K562 (cell line): ENCODE results near the gene UBE2Q1. TPM values are rescaled to one million over a fixed set of nuclear protein-coding genes. Genes with fewer than 3 reads are reported as not detected.
A peak's percentile ranks its signal among the peaks of the same experiment; 100 is the strongest.

Experiments used
- ADNP ChIP-seq: fragments of 200-800 bp; sonication (Bioruptor generic); IDR thresholded peaks from 2 replicates; pipeline ENCODE4 v1.6.1; 2016; ENCODE audit warnings: missing genetic modification characterization, missing compliant biosample characterization
- BCL6 ChIP-seq: fragments of 250-450 bp; sonication (Bioruptor Pico); IDR thresholded peaks from 2 replicates; pipeline ENCODE4 v1.4.0; 2020
- BMI1 ChIP-seq: fragments of 150-350 bp; IDR thresholded peaks from 2 replicates; pipeline ENCODE4 v1.6.1; 2014; ENCODE audit warnings: low read length
- CBX2 ChIP-seq: fragments of 200-600 bp; sonication (generic); IDR thresholded peaks from one replicate; pipeline ENCODE4 v1.6.1; 2012; ENCODE audit warnings: mild to moderate bottlenecking, low read length, inconsistent platforms; ENCODE audit not compliant: insufficient read depth, poor library complexity, severe bottlenecking
- CBX8 ChIP-seq: fragments of 200-600 bp; sonication (generic); IDR thresholded peaks from 2 replicates; pipeline ENCODE4 v1.6.1; 2012; ENCODE audit warnings: borderline replicate concordance, mixed run types, low read depth, mild to moderate bottlenecking, moderate library complexity, mixed read lengths, low read length, control low read depth, inconsistent platforms; ENCODE audit not compliant: poor library complexity, severe bottlenecking; ENCODE audit errors: extremely low read depth
- FIP1L1 ChIP-seq: fragments of 200-400 bp; formaldehyde crosslinking; IDR thresholded peaks from 2 replicates; pipeline ENCODE4 v1.6.1; 2018; ENCODE audit warnings: mild to moderate bottlenecking, low read depth, low read length; ENCODE audit not compliant: poor library complexity, severe bottlenecking
- MTA2 ChIP-seq: fragments of 450-650 bp; IDR thresholded peaks from 2 replicates; pipeline ENCODE4 v1.6.1; 2016; ENCODE audit warnings: low read depth
- NR2C1 ChIP-seq, 2 experiments: fragments of 450-650 bp; IDR thresholded peaks; 2 replicates each; pipeline ENCODE4 v1.6.1; 2017; ENCODE audit warnings: mild to moderate bottlenecking in 2 of 2, antibody characterized with exemption in 1 of 2, inconsistent platforms in 1 of 2, missing compliant biosample characterization in 1 of 2, missing genetic modification characterization in 1 of 2
- RBM34 ChIP-seq: fragments of 200-400 bp; formaldehyde crosslinking; IDR thresholded peaks from 2 replicates; pipeline ENCODE4 v1.6.1; 2018; ENCODE audit warnings: low read length, borderline replicate concordance; ENCODE audit not compliant: insufficient read depth
- TCF7L2 ChIP-seq: fragments of 150-350 bp; IDR thresholded peaks from 2 replicates; pipeline ENCODE4 v1.6.1; 2016; ENCODE audit warnings: low read depth, mild to moderate bottlenecking, low read length, moderate library complexity
- TFAP4 ChIP-seq: sonication (generic); formaldehyde crosslinking; IDR thresholded peaks from 2 replicates; pipeline ENCODE4 v1.8.0; 2022; ENCODE audit warnings: missing genetic modification reagents, mild to moderate bottlenecking, moderate library complexity, borderline replicate concordance
- ZEB2 ChIP-seq: fragments of 450-650 bp; IDR thresholded peaks from 2 replicates; pipeline ENCODE4 v1.6.1; 2016
- ZKSCAN8 ChIP-seq: fragments of 200-800 bp; sonication (Bioruptor generic); IDR thresholded peaks from 2 replicates; pipeline ENCODE4 v1.6.1; 2016; ENCODE audit warnings: missing genetic modification characterization, missing compliant biosample characterization
- ZNF431 ChIP-seq: sonication (generic); formaldehyde crosslinking; IDR thresholded peaks from 2 replicates; pipeline ENCODE4 v1.8.0; 2022; ENCODE audit warnings: mild to moderate bottlenecking, missing genetic modification reagents
- ZNF518B ChIP-seq: fragments of 250-450 bp; sonication (Bioruptor Pico); IDR thresholded peaks from 2 replicates; pipeline ENCODE4 v1.5.0; 2021; ENCODE audit warnings: mild to moderate bottlenecking, moderate library complexity
- ZNF707 ChIP-seq: fragments of 250-450 bp; sonication (Bioruptor Pico); conservative IDR thresholded peaks from 2 replicates; pipeline ENCODE4 v1.8.0; 2022; ENCODE audit warnings: inconsistent platforms, mild to moderate bottlenecking, moderate library complexity
- polyA plus RNA-seq, 8 experiments: library from polyadenylated mRNA; depleted of rRNA in 4 of 8; stranded (reverse) in 5 of 8; unstranded in 3 of 8; fragments of >200 nt; fragmentation: Nextera tagmentation in 2 of 8; fragmentation: Illumina TruSeq in 1 of 8; extraction: Ambion mirVana in 2 of 8; extraction: Trizol in 1 of 8; gene quantifications; 2 replicates each; pipeline versions ENCODE4 v1.2.1 to v1.2.3, GENCODE V29; 2011 to 2014; ENCODE audit warnings: inconsistent platforms in 1 of 8, missing spikeins in 1 of 8
- total RNA-seq, 7 experiments: library from RNA; depleted of rRNA in 6 of 7; stranded (reverse); fragments of >200 nt in 6 of 7; fragmentation: Illumina TruSeq in 2 of 7; extraction: Trizol in 2 of 7; gene quantifications; 2 replicates each; pipeline versions ENCODE4 v1.2.1 to v1.2.3, GENCODE V29; 2011 to 2021; ENCODE audit warnings: low replicate concordance in 1 of 7
- TF ChIP-seq, protein P1 (sequence below): fragments of 200-400 bp; formaldehyde crosslinking; IDR thresholded peaks from 2 replicates; pipeline ENCODE4 v1.6.1; 2017; ENCODE audit warnings: mild to moderate bottlenecking, low read depth, low read length, moderate library complexity

UBE2Q1 gene
- total and polyA plus RNA-seq, 9 of the 15 experiments (the other 6 are each of a cell fraction or from before 2014, with no cell fraction given), result 8.0 to 58.8 (median 27.6) TPM

GRCh38 chr1:154514066-154514553 lies 44.4 kb downstream of the UBE2Q1 start (continued):
- TF ChIP-seq NR2C1 (IDR thresholded peaks at IDR 0.05) (no peak), NR2C1 (tag; IDR thresholded peaks at IDR 0.05) (no peak), ADNP (tag) (no peak), CBX2 (peak; percentile 34), ZEB2 (no peak), BMI1 (peak; percentile 70), TCF7L2 (no peak), FIP1L1 (no peak), TFAP4 (CRISPR knock-in tag) (no peak), ZNF518B (CRISPR knock-in tag) (no peak), CBX8 (peak; percentile 94), ZNF431 (CRISPR knock-in tag) (no peak), RBM34 (no peak), MTA2 (no peak), BCL6 (CRISPR knock-in tag) (no peak), ZKSCAN8 (CRISPR knock-in tag) (no peak), ZNF707 (CRISPR knock-in tag) (no peak)
- TF ChIP-seq, protein P1, sequence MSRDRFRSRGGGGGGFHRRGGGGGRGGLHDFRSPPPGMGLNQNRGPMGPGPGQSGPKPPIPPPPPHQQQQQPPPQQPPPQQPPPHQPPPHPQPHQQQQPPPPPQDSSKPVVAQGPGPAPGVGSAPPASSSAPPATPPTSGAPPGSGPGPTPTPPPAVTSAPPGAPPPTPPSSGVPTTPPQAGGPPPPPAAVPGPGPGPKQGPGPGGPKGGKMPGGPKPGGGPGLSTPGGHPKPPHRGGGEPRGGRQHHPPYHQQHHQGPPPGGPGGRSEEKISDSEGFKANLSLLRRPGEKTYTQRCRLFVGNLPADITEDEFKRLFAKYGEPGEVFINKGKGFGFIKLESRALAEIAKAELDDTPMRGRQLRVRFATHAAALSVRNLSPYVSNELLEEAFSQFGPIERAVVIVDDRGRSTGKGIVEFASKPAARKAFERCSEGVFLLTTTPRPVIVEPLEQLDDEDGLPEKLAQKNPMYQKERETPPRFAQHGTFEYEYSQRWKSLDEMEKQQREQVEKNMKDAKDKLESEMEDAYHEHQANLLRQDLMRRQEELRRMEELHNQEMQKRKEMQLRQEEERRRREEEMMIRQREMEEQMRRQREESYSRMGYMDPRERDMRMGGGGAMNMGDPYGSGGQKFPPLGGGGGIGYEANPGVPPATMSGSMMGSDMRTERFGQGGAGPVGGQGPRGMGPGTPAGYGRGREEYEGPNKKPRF, result no peak
